Activated naive CD4-positive, alpha-beta T cell treated with anti-CD3 and anti-CD28 coated beads, Interleukin-2, amount 50 U/mL, for 16 hours (primary cell): ENCODE measurements around the gene LCP2.
A peak's percentile ranks its signal among the peaks of the same experiment; 100 is the strongest.
"Not testable (repeated sequence)": the region's sequence is repeated elsewhere in the genome, so short reads cannot be mapped to it uniquely, and the experiment has no call there.

Experiments
- DNase-seq: peaks from one replicate; pipeline ENCODE4 v3.0.0-alpha.2; 2020

The LCP2 gene

GRCh38 chr5:170270293-170271069, 27.1 kb downstream of the LCP2 start:
- DNase-seq: no peak

- DNase-seq: peak; percentile 33
These were observed 28.0 kb downstream of the LCP2 start for GRCh38 chr5:170269579-170269978.

DNA sequence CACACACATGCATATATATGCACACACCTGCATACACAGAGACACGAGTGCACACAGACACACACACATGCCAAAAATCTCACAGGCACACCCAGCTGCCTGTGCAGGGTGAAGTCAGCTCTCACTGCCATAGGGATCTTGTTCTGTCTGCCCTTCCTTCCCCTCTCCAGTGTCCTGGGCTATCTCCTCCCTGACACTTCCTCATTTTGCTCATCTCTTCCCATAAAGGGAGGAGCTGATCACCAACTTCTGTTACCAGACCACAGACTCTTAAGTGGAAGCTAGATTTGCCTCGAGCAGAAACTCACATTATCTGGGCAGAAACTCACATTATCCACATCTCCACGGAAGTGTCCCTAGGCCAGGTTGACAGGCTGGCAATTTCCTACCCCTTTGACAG, 28.7 kb downstream of the LCP2 start:
- DNase-seq: no peak

- DNase-seq: no peak
These were observed 29.4 kb downstream of the LCP2 start for GRCh38 chr5:170268153-170268689.

DNA sequence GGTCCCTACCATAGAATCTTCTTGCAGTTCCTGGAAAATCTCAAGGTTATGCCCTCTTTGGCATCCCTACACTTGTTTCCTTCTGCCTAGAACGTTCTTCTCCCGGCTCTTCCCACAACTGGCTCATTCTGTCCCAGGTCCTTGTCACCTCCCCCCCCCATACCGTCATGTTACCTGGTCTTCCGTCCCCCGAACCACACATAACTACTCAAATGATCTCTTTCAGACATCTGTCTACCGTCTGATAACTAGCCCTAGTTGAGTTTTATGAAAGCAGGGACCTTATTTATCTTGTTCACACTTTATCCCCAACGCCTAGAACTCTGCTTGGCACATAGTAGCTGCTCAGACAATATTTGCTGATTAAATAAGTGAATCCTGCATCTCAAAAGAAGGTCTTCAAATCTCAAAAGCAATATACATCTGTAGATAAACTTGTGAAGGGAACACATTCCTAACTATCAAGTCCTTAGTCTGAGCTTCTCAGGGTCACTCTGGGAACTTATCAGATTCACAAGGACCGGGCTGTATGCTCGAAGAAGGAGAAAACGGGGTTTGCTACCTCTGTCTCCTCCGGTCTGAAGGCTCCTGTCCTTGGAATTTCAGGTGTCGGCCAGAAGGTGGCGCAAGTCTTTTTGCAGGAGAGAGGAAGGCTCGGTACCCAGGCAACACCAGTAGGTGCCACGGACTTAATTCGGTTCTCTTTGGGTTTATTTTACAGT, 30.0 kb downstream of the LCP2 start:
- peak; percentile 80 for DNase-seq

DNA sequence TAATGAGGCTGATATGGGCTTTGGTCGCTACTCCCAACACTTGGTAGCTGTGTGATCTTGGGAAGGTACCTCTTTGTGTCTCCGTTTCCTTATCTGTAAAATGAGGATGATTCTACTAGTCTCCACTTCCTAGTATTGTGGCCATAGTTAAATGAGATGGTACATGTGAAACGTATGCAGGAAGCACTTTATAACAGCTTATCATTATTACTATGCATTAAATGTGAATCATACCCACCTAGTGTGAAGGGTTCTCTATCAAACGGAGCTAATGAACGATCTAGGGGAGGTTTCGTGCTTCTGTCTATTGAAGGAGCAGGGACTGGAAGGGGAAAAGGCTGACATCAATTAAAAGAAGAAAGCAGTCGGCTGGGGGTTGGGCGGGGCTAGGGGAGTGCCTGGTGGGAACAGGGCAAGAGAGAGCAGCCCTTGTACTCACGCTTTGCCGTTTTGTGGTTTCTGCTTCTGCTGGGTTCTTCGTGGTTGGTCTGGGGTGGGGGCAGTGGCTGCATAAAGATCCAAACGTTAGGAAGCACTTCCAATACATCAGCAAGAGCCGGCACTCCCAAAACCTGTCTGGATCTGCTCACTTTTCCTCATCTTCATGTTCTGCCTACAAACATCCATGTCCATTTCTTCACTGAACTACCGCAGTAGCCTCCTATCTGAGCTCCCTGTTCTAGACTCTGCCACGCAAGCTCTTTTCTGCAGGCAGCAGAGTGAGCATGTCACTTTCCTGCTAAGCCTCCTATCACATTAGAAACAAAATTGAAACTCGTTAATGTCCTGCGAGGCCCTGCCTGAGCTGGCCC, 30.8 kb downstream of the LCP2 start:
- DNase-seq: peak; percentile 62

- DNase-seq: no peak
These were observed 32.1 kb downstream of the LCP2 start for GRCh38 chr5:170265522-170265921.

DNA sequence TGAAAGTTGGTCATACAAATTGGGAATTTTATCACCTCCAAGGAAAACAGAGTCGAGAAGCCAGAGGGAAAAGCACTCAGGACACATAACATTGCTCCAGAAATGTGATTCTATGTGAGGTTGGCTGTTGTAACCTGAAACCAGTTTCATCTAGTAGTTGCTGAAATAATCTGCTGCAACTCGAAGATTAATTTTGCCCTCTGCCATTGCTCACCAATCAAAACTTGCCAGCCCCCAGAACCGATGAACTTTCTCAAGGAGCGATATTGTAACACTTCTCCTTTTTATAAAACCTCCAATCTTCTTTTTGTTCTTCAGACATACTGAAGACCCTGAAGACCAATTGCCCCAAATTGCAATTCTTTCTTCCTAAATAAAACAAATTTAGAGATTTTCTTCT, 33.7 kb downstream of the LCP2 start:
- no peak for DNase-seq

DNA sequence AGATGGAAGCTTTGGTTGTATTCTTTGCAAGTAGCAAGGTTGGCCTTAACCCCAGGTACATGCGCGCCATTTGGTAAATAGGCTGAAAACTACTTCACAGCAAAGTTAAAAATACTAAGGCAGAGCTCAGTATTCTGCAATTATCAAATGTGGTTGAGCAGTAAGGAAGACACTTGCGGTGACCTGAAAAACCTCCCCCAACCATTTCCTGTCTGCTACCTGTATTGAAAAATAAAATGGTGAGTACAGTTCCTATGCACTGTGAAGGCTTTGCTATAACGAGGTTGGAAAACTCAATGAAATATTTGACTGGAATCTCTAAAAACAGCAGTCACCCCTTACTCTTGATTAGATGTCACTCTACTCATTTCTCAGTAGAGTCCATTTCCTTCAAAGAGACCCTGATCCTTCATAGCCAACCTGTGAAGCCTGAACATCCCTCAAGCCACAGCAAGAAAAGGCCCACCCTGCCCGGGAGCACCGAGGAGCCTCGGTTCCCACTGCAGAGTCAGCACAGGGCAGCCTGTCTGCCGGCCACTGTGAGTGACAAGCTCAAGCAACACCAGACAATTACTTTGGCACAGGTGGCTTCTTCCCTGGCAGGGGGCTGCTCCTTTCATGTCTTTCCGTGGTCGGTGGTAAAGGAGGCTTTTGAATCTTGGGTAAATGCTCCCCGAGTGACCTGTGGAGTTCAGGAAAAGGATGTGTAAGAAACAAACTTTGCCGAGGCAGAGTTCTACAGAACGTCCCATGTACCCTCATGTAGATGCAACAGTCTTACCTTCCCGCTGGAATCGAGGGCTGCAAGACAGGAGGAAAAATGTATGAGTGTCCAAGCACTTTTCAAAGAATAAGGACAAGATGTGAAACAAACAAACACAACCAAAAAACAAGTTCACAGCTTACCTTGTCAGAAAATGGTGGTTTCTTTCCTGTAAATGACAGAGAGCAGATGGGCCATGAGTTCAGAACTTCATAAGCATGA, 35.2 kb downstream of the LCP2 start:
- no peak for DNase-seq

DNA sequence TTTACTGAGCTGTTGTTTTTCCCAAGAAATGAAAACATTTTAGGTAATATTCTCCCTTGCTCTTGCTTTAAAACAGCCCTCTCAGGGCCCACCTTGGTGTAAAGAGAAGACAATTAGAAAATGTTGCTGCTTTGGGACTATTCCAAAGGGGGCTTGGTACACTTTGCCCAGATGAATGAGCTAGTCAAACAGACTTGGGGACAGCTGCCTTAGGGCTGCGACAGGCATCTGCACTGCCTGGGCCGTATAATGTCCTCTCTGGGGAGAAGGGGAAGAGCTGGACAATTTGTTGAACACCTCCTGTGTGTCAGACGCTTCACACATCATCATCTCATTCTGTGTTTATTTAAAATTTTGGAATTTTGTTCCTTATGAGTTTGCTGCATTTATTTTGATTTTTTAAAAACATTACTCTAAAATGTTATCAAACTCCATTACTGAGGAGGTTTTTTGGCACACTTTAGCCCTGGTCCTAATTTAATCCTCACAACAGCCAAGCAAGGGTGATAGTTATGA, 36.0 kb downstream of the LCP2 start:
- no peak for DNase-seq

DNA sequence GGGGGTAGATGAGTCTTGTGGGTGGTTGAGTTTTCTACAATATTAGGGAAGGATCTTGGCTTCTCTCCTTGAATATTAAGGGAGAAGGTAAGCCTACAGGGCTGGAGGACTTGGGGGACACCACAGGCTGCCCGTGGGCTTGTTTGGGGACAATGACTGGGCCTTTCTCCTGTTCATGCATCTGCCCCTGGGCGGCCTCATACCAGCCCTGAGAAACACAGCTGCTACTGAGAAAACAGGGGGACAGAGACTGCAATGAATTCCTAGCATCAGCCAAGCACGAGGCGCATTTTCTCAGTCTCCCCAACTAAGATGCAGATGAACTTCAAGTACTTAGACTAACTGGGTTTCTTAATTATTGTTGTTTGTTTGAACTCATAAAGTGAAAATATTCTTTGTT, 40.2 kb downstream of the LCP2 start:
- no peak for DNase-seq

DNA sequence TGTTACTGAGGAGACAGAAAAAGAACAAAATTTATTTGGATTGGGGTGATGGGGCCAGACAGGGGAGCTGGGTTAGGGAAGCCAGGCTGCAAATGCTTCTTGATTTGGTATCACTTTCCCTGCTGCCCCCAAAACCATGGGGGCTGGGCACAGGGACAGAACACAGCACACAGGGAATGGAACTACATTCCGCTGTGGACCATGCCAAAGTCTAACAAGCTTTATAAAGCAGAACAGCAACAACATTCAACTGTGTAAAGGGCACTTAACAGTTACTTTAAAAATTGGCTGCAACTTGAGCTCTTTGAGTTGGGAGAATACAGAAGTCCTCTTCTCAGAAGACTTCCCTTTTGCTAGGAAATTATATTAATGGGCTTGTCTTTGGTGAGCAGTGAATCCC, 41.0 kb downstream of the LCP2 start:
- no peak for DNase-seq

DNA sequence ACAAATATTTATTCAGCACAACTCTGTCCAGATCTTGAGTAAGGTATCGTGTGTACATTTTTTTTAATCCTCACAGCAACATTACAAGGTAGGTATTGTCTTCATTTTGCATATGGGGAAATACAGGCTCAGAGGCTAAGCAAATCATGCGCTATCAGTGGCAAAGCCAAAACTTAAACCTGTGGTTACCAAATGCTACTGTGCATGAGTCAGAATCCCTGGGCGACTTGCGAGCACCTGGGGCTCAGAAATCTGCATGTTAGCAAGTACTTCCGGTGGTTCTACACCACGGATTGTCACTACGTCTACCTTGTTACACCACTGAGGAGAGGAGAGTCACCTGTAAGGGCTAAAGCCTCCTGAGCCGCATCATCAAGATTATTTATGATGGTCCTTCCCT, 43.5 kb downstream of the LCP2 start:
- peak; percentile 65 for DNase-seq

GRCh38 chr5:170252720-170253350, 44.7 kb downstream of the LCP2 start:
- no peak for DNase-seq

- DNase-seq: no peak
These were observed 45.5 kb downstream of the LCP2 start for GRCh38 chr5:170252109-170252508.

DNA sequence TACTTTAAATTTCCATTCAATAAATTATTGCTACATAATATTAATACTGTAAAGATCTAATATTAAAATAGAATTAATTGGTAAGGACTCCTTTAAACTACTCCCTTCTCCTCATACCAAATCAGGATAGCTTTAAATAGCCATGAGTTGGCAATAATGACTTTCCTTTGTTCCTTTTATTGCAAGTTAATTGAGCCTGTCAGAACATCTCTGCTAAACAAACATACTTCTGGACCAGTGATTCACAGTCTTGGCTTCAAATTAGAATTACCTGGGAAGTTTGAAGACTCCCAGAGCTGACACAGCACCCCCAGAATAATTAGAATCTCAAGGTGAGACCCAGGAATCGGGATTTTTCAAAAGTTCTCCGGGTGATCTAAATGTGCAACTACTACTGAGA, 46.1 kb downstream of the LCP2 start:
- DNase-seq: no peak

DNA sequence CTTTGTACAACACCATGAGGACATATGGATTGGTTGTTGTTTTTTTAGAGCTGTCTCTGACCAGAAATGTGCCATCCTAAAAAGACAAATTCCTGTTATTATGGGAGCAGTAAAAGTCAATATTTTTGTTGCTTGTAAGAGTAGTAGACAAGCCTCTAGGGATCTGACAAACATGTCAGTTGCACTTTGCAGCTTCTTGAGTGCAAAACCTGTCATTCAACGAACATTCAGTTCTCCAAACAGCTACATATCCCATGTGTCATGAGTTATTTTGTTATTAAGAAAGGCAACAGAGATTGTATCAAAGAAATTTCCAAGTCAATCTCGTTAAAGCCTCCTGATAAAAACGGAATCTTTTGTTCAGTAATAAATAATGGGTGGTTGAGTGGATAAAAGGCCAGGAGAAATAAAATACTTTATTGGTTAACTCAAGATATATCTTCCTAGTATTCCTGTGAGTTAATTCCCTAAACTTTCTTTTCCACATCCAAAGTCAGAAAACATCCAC, 46.7 kb downstream of the LCP2 start:
- no peak for DNase-seq

DNA sequence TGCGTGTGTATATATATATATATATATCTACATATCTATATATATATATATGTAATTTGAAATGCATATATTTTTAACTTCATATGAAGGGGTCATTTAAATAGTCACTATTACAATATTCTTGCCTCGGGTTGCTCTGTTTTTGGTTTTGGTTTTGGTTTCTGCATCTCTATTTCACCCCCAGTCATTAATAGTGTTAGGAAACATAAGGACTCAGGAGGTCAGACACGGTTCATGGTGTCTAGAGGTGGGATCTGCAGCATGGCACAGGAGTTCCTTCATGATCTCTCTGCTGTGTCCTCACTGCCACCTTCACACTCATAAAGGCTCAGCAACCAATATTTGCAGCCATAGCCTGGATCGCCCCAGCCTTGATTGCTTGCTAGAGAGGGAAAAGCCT, 48.2 kb downstream of the LCP2 start:
- no peak for DNase-seq

GRCh38 chr5:170248931-170249227, 48.7 kb downstream of the LCP2 start:
- not testable (repeated sequence) for DNase-seq

GRCh38 chr5:170248172-170248930, 49.2 kb downstream of the LCP2 start:
- no peak for DNase-seq

DNA sequence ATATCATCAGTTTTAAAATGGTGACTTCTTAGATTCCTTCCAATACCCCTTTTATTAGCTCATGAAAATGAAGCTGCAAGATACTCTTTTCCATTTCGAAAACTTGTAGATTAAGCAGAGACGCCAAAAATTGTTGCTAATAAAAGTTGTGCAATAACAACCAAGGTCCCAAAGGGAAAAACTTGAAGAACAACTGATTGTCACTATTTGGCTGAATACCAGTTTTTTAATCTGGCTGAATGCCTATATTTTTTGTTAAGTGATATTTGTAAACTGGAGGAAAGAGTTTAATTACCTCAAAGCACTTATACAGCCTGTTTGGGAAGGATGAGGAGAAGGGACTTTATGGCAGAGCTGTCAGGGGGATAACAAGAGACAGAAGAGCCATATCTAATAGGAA, 50.2 kb downstream of the LCP2 start:
- DNase-seq: no peak
